MCF 10A (cell line): ENCODE measurements around the gene MED26. TPM values are rescaled to one million over a fixed set of nuclear protein-coding genes. Genes with fewer than 3 reads are reported as not detected.

ENCODE experiments used
- BruUV-seq: library from RNA; stranded (reverse); fragments of 400-500 nt; replicated peaks from 2 replicates; lab custom pipeline; 2021; lab: Mats Ljungman, UMichigan
- CTCF ChIA-PET: fragments of 300-600 bp; sonication (Branson Sonifier 250); formaldehyde crosslinking; extraction: SDS; loops from one replicate; lab custom pipeline; 2021; ENCODE audit warnings: antibody characterized with exemption, inconsistent platforms; lab: Yijun Ruan, JAX
- POLR2A ChIA-PET: fragments of 300-600, 350-650 bp; sonication (Branson Sonifier 250); formaldehyde crosslinking; extraction: SDS; loops from one replicate; lab custom pipeline; 2020; ENCODE audit warnings: antibody characterized with exemption, inconsistent platforms; lab: Yijun Ruan, JAX
- DNase-seq: peaks from one replicate; pipeline ENCODE4 v3.0.0-alpha.2; 2018; ENCODE audit not compliant: unreplicated experiment
- H3K27ac Mint-ChIP-seq: one replicate; pipeline ENCODE4 v1.8.0; 2022; ENCODE audit warnings: mild to moderate bottlenecking, low read depth, mixed read lengths; ENCODE audit not compliant: unreplicated experiment
- H3K27me3 Mint-ChIP-seq: one replicate; pipeline ENCODE4 v1.8.0; 2022; ENCODE audit warnings: mixed read lengths; ENCODE audit not compliant: insufficient read depth, unreplicated experiment
- H3K36me3 Mint-ChIP-seq: one replicate; pipeline ENCODE4 v1.8.0; 2022; ENCODE audit warnings: mild to moderate bottlenecking, moderate library complexity, mixed read lengths; ENCODE audit not compliant: insufficient read depth, unreplicated experiment
- H3K4me1 Mint-ChIP-seq: one replicate; pipeline ENCODE4 v1.8.0; 2022; ENCODE audit warnings: mixed read lengths; ENCODE audit not compliant: insufficient read depth, unreplicated experiment
- H3K4me3 Mint-ChIP-seq: one replicate; pipeline ENCODE4 v1.8.0; 2022; ENCODE audit warnings: mild to moderate bottlenecking, moderate library complexity, mixed read lengths; ENCODE audit not compliant: unreplicated experiment
- H3K9me3 Mint-ChIP-seq: one replicate; pipeline ENCODE4 v1.8.0; 2022; ENCODE audit warnings: mixed read lengths; ENCODE audit not compliant: unreplicated experiment
- intact Hi-C: fragments of 100-400 bp; cut with micrococcal nuclease; formaldehyde crosslinking; loops from 2 replicates; pipeline ENCODE4 v1.14.1; 2022
- total RNA-seq: library from RNA; stranded (reverse); gene quantifications from 2 replicates; pipeline ENCODE4 v1.2.3, GENCODE V29; 2022
- TF ChIP-seq, protein P1 (sequence below): fragments of 200-600 bp; IDR thresholded peaks from one replicate; pipeline ENCODE4 v1.8.0; 2022; ENCODE audit warnings: antibody characterized with exemption, mild to moderate bottlenecking; ENCODE audit not compliant: unreplicated experiment

The MED26 gene
- total RNA-seq, 1 experiment from 2014 or later: 12.9 TPM

DNA sequence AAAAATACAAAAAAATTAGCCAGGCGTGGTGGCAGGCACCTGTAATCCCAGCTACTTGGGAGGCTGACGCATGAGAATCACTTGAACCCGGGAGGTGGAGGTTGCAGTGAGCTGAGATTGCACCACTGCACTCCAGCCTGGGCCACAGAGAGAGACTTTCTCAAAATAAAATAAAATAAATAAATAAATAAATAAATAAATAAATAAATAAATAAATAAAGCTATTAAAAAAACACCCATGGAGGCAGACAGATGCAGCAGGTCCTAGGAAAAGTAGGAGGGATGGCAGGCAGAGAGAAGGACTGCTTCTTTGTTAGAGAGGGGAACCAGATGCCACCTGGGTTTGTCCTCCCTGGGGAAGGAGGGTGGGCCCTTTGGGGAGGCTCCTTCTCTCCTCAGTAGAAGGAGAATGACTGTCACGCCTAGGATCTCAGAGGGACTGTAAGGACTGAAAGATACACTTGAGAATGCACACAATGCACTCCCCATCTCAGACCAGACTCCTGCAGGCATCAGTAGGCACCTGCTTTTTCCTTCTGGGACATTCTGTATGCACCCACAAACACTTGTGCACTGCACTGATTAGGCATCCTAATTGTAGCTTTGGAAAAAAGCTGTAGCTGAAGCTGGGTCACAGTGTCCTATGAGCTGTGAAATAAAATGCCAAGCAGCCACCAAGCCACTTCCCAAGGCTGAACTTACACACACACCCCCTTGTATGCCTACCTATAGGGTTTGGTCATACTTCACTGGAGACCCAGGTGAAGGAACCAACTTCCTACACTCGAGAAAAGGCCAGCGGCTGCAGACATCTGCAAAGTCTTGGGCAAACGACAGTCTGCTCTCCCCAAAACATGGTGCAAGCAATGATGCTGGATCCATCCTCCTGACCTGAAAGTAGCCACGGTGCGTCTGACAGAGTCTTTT is 36.9 kb downstream of the MED26 start:
- peaks cover 26% of the 10 kb centered on the region for H3K4me1 Mint-ChIP-seq
- POLR2A ChIA-PET: interaction anchor here (1.0 to 1.8 kb wide), 3 partner anchors 9 to 59 kb away, joined by 3 to 8 read pairs (median 3); no protein-coding TSS in a partner anchor
- TF ChIP-seq, protein P1, sequence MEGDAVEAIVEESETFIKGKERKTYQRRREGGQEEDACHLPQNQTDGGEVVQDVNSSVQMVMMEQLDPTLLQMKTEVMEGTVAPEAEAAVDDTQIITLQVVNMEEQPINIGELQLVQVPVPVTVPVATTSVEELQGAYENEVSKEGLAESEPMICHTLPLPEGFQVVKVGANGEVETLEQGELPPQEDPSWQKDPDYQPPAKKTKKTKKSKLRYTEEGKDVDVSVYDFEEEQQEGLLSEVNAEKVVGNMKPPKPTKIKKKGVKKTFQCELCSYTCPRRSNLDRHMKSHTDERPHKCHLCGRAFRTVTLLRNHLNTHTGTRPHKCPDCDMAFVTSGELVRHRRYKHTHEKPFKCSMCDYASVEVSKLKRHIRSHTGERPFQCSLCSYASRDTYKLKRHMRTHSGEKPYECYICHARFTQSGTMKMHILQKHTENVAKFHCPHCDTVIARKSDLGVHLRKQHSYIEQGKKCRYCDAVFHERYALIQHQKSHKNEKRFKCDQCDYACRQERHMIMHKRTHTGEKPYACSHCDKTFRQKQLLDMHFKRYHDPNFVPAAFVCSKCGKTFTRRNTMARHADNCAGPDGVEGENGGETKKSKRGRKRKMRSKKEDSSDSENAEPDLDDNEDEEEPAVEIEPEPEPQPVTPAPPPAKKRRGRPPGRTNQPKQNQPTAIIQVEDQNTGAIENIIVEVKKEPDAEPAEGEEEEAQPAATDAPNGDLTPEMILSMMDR: no peak
- H3K9me3 Mint-ChIP-seq: no peaks in the 10 kb centered on the region
- H3K4me3 Mint-ChIP-seq: no peak overlapping the region
- CTCF ChIA-PET: interaction anchor here (0.6 to 0.9 kb wide), 4 partner anchors 17 to 152 kb away, joined by 3 to 4 read pairs (median 3); no protein-coding TSS in a partner anchor
- no peaks in the 10 kb centered on the region for H3K27me3 Mint-ChIP-seq
- no TSS peak for BruUV-seq
- intact Hi-C loops: no loop called here
- no peak for DNase-seq
- H3K36me3 Mint-ChIP-seq: no peaks in the 10 kb centered on the region
- no peak overlapping the region for H3K27ac Mint-ChIP-seq

DNA sequence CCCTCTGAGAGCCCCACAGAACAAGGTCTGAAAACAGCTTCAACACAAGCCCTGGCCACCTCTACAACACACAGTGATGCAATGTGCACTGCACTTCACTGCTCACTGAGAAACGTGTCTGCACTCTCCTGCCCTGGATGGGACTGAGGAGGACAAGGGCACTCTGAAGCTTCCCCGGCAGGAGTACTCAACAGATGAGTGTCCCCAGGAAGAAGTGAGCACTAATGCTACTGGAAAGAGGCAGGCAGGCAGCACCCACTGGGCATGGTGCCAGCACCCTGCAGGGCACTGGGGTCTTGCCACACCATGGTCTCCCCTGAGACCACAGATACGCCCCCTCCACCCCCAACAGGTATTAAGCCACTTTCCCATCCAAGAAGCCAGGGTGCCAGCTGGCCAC is 38.1 kb downstream of the MED26 start:
- H3K4me1 Mint-ChIP-seq: peaks cover 23% of the 10 kb centered on the region
- no TSS peak for BruUV-seq
- intact Hi-C loops: no loop called here
- H3K27me3 Mint-ChIP-seq: no peaks in the 10 kb centered on the region
- H3K36me3 Mint-ChIP-seq: no peaks in the 10 kb centered on the region
- CTCF ChIA-PET: interaction anchor here (0.5 kb wide), 1 partner anchor 47 kb away, joined by 3 read pairs; no protein-coding TSS in a partner anchor
- no peaks in the 10 kb centered on the region for H3K9me3 Mint-ChIP-seq
- H3K4me3 Mint-ChIP-seq: no peak overlapping the region
- TF ChIP-seq, protein P1: no peak
- POLR2A ChIA-PET: interaction anchor here (1.8 kb wide), 1 partner anchor 37 kb away, joined by 8 read pairs; no protein-coding TSS in a partner anchor
- DNase-seq: no peak
- H3K27ac Mint-ChIP-seq: no peak overlapping the region

DNA sequence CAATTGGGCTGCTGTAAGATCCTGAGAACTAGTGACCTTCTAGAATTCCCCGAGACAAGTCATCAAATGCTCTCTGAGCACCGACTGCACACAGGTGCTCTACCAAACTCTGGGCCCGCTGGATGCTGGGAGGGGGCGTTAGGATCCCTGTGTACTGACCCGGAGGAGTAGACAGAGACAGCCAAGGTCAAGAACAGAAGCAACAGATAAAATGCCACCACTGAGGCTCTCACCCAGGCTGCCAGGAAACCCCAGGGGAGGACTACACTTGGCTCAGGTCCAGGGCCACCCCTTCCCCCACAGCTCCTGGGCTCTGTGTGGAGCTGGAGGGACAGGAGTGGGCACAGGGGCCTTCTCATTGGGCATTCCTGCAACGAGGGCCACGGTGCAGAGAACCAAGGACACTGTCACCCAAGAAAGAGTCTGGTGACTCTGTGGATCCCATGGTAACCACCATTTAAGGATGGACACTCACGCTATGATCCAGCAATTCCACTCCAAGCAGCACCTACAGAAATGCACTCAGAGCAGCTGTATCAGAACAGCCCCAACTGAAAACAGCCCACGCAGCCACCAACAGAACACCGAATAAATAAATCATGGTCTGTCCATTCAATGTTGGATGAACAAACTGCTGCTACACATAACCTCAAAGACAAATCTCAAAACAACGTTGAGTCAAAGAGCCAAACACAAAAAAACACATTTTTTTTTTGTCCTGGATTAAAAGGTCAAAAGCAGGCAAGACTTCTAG is 39.0 kb downstream of the MED26 start:
- ChIA-PET CTCF (no interaction called here), POLR2A (interaction anchor here (1.8 kb wide), 1 partner anchor 38 kb away, joined by 8 read pairs; no protein-coding TSS in a partner anchor)
- intact Hi-C loops: no loop called here
- DNase-seq: no peak
- TF ChIP-seq, protein P1: no peak
- Mint-ChIP-seq H3K4me3 (no peak overlapping the region), H3K27ac (no peak overlapping the region), H3K9me3 (no peaks in the 10 kb centered on the region), H3K36me3 (peaks cover 4% of the 10 kb centered on the region), H3K4me1 (peaks cover 27% of the 10 kb centered on the region), H3K27me3 (no peaks in the 10 kb centered on the region)
- no TSS peak for BruUV-seq
